K562 (cell line): Measurements from ENCODE around the gene L3MBTL3. TPM values are rescaled to one million over a fixed set of nuclear protein-coding genes. Genes with fewer than 3 reads are reported as not detected.

Experiments
- ATAC-seq: fragments of 200-7000 bp; cut with Tn5 transposase; 3 replicates; pipeline ENCODE4 v1.9.1; 2020; ENCODE audit warnings: moderate library complexity
- BruUV-seq: library from RNA; stranded (reverse); fragments of 400-500 nt; replicated peaks from 2 replicates; lab custom pipeline; 2021; lab: Mats Ljungman, UMichigan
- CTCF ChIA-PET: fragments of 300-600 bp; formaldehyde crosslinking; extraction: SDS; loops from one replicate; lab custom pipeline; 2021; ENCODE audit warnings: low intra/inter-chr PET ratio; lab: Yijun Ruan, JAX
- POLR2A ChIA-PET: fragments of 300-600, 350-650 bp; sonication (Branson Sonifier 250); formaldehyde crosslinking; extraction: SDS; loops from one replicate; lab custom pipeline; 2021; ENCODE audit warnings: antibody characterized with exemption, inconsistent platforms; lab: Yijun Ruan, JAX
- DNase-seq, 4 experiments: peaks; one replicate each; pipeline versions ENCODE4 v3.0.0 to v3.0.0-alpha.2; 2011 to 2018; ENCODE audit warnings: low spot score in 3 of 4, mixed read lengths in 3 of 4; ENCODE audit errors: extremely low read depth in 1 of 4
- FAIRE-seq: peaks from 2 replicates; lab custom pipeline; 2011; peaks lifted over from hg19 to GRCh38; lab: Jason Lieb, UNC
- H2AFZ ChIP-seq: 2 replicates; pipeline ENCODE4 v1.6.0; 2011; ENCODE audit warnings: low read depth, low read length, control low read depth, inconsistent platforms
- H3K27ac ChIP-seq: fragments of 200-600 bp; 3 replicates; pipeline ENCODE4 v1.8.0; 2011; ENCODE audit warnings: low read depth, mild to moderate bottlenecking, control low read depth, inconsistent platforms, low read length, moderate library complexity, mixed read lengths; ENCODE audit errors: extremely low read depth
- H3K27me3 ChIP-seq, 2 experiments: fragments of 300-600 bp in 1 of 2; 2 replicates in 1 of 2; 3 replicates in 1 of 2; pipeline versions ENCODE4 v1.6.0 to v1.8.0; 2011; ENCODE audit warnings: inconsistent platforms in 2 of 2, low read length in 2 of 2, mild to moderate bottlenecking in 1 of 2, mixed read lengths in 1 of 2, moderate library complexity in 1 of 2; ENCODE audit not compliant: control insufficient read depth in 2 of 2, insufficient read depth in 2 of 2
- H3K36me3 ChIP-seq: fragments of 300-600 bp; 3 replicates; pipeline ENCODE4 v1.8.0; 2011; ENCODE audit warnings: mild to moderate bottlenecking, low read length, inconsistent platforms; ENCODE audit not compliant: control insufficient read depth, insufficient read depth
- H3K4me1 ChIP-seq, 2 experiments: fragments of 200-600 bp in 1 of 2; replicated peaks in 1 of 2; 2 replicates in 1 of 2; 3 replicates in 1 of 2; pipeline versions ENCODE4 v1.5.1 to v1.8.0; 2011; ENCODE audit warnings: inconsistent platforms in 2 of 2, low read length in 2 of 2, mild to moderate bottlenecking in 1 of 2, mixed read lengths in 1 of 2, moderate library complexity in 1 of 2; ENCODE audit not compliant: control insufficient read depth in 2 of 2, insufficient read depth in 2 of 2
- H3K4me2 ChIP-seq: 2 replicates; pipeline ENCODE4 v1.6.1; 2011; ENCODE audit warnings: low read length, control low read depth, inconsistent platforms, mixed read lengths; ENCODE audit not compliant: insufficient read depth
- H3K4me3 ChIP-seq: fragments of 200-600 bp; sonication (generic), shearing (Covaris generic); 2 replicates; pipeline ENCODE4 v1.5.1; 2016; ENCODE audit warnings: control low read depth, inconsistent platforms
- H3K79me2 ChIP-seq: fragments of 200-600 bp; 3 replicates; pipeline ENCODE4 v1.8.0; 2011; ENCODE audit warnings: low read length, inconsistent platforms; ENCODE audit not compliant: control insufficient read depth, insufficient read depth
- H3K9ac ChIP-seq, 2 experiments: 2 replicates each; pipeline versions ENCODE4 v1.6.0 to v1.6.1; 2011; ENCODE audit warnings: low read depth in 2 of 2, low read length in 2 of 2, control low read depth in 1 of 2, inconsistent platforms in 1 of 2, mild to moderate bottlenecking in 1 of 2, mixed read lengths in 1 of 2; ENCODE audit not compliant: insufficient read depth in 1 of 2
- H3K9me1 ChIP-seq: one replicate; pipeline ENCODE4 v1.6.0; 2011; ENCODE audit warnings: inconsistent platforms, mild to moderate bottlenecking, low read length, moderate library complexity; ENCODE audit not compliant: control insufficient read depth, insufficient read depth
- H3K9me3 ChIP-seq: replicated peaks from 2 replicates; pipeline ENCODE4 v1.5.1; 2011; ENCODE audit warnings: low read depth, low read length, inconsistent platforms; ENCODE audit not compliant: control insufficient read depth, insufficient read depth
- H4K20me1 ChIP-seq: replicated peaks from 2 replicates; pipeline ENCODE4 v1.6.1; 2011; ENCODE audit warnings: low read length, inconsistent platforms, mixed read lengths; ENCODE audit not compliant: control insufficient read depth, insufficient read depth
- CAMTA2 ChIP-seq: fragments of 250-450 bp; sonication (Bioruptor Pico); conservative IDR thresholded peaks from 2 replicates; pipeline ENCODE4 v1.5.1; 2022
- CEBPZ ChIP-seq: fragments of 150-350 bp; IDR thresholded peaks from 2 replicates; pipeline ENCODE4 v1.6.1; 2014; ENCODE audit warnings: low read depth, mild to moderate bottlenecking, low read length, borderline replicate concordance
- FUS ChIP-seq: fragments of 200-400 bp; formaldehyde crosslinking; optimal IDR thresholded peaks from 2 replicates; pipeline ENCODE3; 2017; ENCODE audit warnings: low read depth, low read length
- MITF ChIP-seq: IDR thresholded peaks from 2 replicates; pipeline ENCODE4 v1.6.1; 2014; ENCODE audit warnings: antibody characterized with exemption
- RBM14 ChIP-seq: fragments of 200-400 bp; formaldehyde crosslinking; IDR thresholded peaks from 2 replicates; pipeline ENCODE4 v1.6.1; 2018; ENCODE audit warnings: low read depth, mild to moderate bottlenecking, low read length, moderate library complexity, borderline replicate concordance; ENCODE audit not compliant: insufficient read depth
- SIX5 ChIP-seq, 2 experiments: IDR thresholded peaks; 2 replicates each; pipeline ENCODE4 v1.6.1; 2011; ENCODE audit warnings: low read length in 2 of 2, borderline replicate concordance in 1 of 2, low read depth in 1 of 2, mild to moderate bottlenecking in 1 of 2, moderate library complexity in 1 of 2; ENCODE audit not compliant: insufficient read depth in 1 of 2
- TAF1 ChIP-seq: IDR thresholded peaks from 2 replicates; pipeline ENCODE4 v1.6.1; 2011; ENCODE audit warnings: mild to moderate bottlenecking, low read length, moderate library complexity; ENCODE audit not compliant: insufficient read depth, control insufficient read depth, severe bottlenecking; ENCODE audit errors: extremely low read depth
- TAF15 ChIP-seq: fragments of 200-400 bp; formaldehyde crosslinking; IDR thresholded peaks from 2 replicates; pipeline ENCODE4 v1.6.1; 2017; ENCODE audit warnings: mild to moderate bottlenecking, low read depth, low read length, moderate library complexity
- TARDBP ChIP-seq: fragments of 450-650 bp; IDR thresholded peaks from 2 replicates; pipeline ENCODE4 v1.6.1; 2016
- ZNF263 ChIP-seq: sonication (generic); formaldehyde crosslinking; IDR thresholded peaks from 2 replicates; pipeline ENCODE4 v1.8.0; 2022; ENCODE audit warnings: mild to moderate bottlenecking, missing genetic modification reagents, borderline replicate concordance
- ZNF277 ChIP-seq: fragments of 250-450 bp; sonication (Bioruptor Pico); IDR thresholded peaks from 2 replicates; pipeline ENCODE4 v1.8.0; 2022; ENCODE audit warnings: inconsistent platforms, mild to moderate bottlenecking, moderate library complexity, borderline replicate concordance
- ZNF75A ChIP-seq: fragments of 450-650 bp; formaldehyde crosslinking; IDR thresholded peaks from 2 replicates; pipeline ENCODE4 v1.4.0; 2020; ENCODE audit warnings: mild to moderate bottlenecking
- ZSCAN32 ChIP-seq: fragments of 450-650 bp; formaldehyde crosslinking; IDR thresholded peaks from 2 replicates; pipeline ENCODE4 v1.4.0; 2020; ENCODE audit warnings: mild to moderate bottlenecking, moderate library complexity
- WGBS: fragments of 100-300 bp; shearing (Covaris generic); methylation state at CpG from one replicate; pipeline ENCODE4 v1.1.6; 2016; ENCODE audit warnings: low coverage, mixed read lengths; ENCODE audit not compliant: insufficient coverage; ENCODE audit errors: missing lambda C conversion rate; 5-methylcytosine and 5-hydroxymethylcytosine counted together
- in situ Hi-C: fragments of 300-500 bp; cut with MboI; formaldehyde crosslinking; loops from 4 replicates; pipeline ENCODE4 v1.15.0; 2018; ENCODE audit warnings: inconsistent platforms, mixed read lengths
- intact Hi-C: fragments of 100-400 bp; cut with micrococcal nuclease; formaldehyde crosslinking; loops from 2 replicates; pipeline ENCODE4 v1.14.2; 2022
- polyA plus RNA-seq, 8 experiments: library from polyadenylated mRNA; depleted of rRNA in 4 of 8; stranded (reverse) in 5 of 8; unstranded in 3 of 8; fragments of >200 nt; fragmentation: Nextera tagmentation in 2 of 8; fragmentation: Illumina TruSeq in 1 of 8; extraction: Ambion mirVana in 2 of 8; extraction: Trizol in 1 of 8; gene quantifications; 2 replicates each; pipeline versions ENCODE4 v1.2.1 to v1.2.3, GENCODE V29; 2011 to 2014; ENCODE audit warnings: inconsistent platforms in 1 of 8, missing spikeins in 1 of 8
- total RNA-seq, 7 experiments: library from RNA; depleted of rRNA in 6 of 7; stranded (reverse); fragments of >200 nt in 6 of 7; fragmentation: Illumina TruSeq in 2 of 7; extraction: Trizol in 2 of 7; gene quantifications; 2 replicates each; pipeline versions ENCODE4 v1.2.1 to v1.2.3, GENCODE V29; 2011 to 2021; ENCODE audit warnings: low replicate concordance in 1 of 7

The L3MBTL3 gene
- total and polyA plus RNA-seq, 9 of the 15 experiments (the other 6 are each of a cell fraction or from before 2014, with no cell fraction given) = 0.83 to 6.9 (median 5.4) TPM

- Histone ChIP-seq H3K4me3 (no peak overlapping the region), H3K4me2 (no peak overlapping the region), H3K9me3 (no peaks in the 10 kb centered on the region), H3K4me1 (no peaks in the 10 kb centered on the region; a peak in 2 of 5 replicates), H2AFZ (no peak overlapping the region), H3K27ac (no peak overlapping the region), H3K79me2 (no peaks in the 10 kb centered on the region), H4K20me1 (no peaks in the 10 kb centered on the region), H3K9me1 (no peaks in the 10 kb centered on the region), H3K9ac (no peak overlapping the region), H3K36me3 (no peaks in the 10 kb centered on the region), H3K27me3 (no peaks in the 10 kb centered on the region; a peak in 1 of 5 replicates)
- 32% methylated on average over 2 of the region's 2 CpGs for WGBS
- intact Hi-C loops = no loop called here
- TF ChIP-seq ZNF263 (no peak), FUS (no peak), ZNF75A (CRISPR knock-in tag) (no peak), SIX5 (IDR thresholded peaks at IDR 0.05; ENCODE audit: borderline replicate concordance in 1 of 2, insufficient read depth in 1 of 2, low read depth in 1 of 2, low read length in 2 of 2) (no peak), TAF15 (no peak), MITF (no peak), TAF1 (no peak), ZSCAN32 (CRISPR knock-in tag) (no peak), CAMTA2 (CRISPR knock-in tag) (no peak), TARDBP (no peak), ZNF277 (no peak), CEBPZ (no peak), RBM14 (no peak)
- BruUV-seq = no TSS peak
- ATAC-seq (no peak), FAIRE-seq (no peak), DNase-seq (no peak)
- in situ Hi-C loops = no loop called here
- ChIA-PET CTCF (no interaction called here), POLR2A (no interaction called here)
Observed at GRCh38 chr6:130136798-130137197, 118.4 kb downstream of the L3MBTL3 start.
